C4-2B (cell line): ENCODE measurements around the gene TPK1.

Source experiments
- ZFX ChIP-seq: fragments of 450-650 bp; IDR thresholded peaks from 2 replicates; pipeline ENCODE4 v1.6.1; 2017
- TF ChIP-seq, protein P1 (sequence below): fragments of 450-650 bp; conservative IDR thresholded peaks from 2 replicates; pipeline ENCODE4 v1.5.1; 2017; ENCODE audit warnings: mild to moderate bottlenecking

DNA sequence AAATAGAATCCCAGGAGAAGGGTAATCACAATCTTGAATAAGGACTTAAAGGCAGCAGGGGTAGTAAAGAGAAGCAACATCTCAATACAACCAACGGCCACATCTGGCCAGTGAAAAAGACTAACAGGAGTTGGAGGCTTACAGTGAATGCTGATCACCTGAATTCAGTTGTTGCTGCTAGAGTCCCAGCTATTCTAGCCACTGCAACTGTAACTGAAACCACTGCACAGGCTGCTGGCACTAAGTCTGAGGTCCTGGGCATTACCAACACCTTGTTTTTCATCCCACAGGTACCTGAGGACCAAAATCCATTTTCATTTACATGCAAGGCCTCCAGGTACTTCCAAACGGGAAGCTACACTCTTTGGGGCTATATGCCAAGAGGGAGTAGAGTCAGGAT lies 44.4 kb downstream of the TPK1 start:
- TF ChIP-seq, protein P1, sequence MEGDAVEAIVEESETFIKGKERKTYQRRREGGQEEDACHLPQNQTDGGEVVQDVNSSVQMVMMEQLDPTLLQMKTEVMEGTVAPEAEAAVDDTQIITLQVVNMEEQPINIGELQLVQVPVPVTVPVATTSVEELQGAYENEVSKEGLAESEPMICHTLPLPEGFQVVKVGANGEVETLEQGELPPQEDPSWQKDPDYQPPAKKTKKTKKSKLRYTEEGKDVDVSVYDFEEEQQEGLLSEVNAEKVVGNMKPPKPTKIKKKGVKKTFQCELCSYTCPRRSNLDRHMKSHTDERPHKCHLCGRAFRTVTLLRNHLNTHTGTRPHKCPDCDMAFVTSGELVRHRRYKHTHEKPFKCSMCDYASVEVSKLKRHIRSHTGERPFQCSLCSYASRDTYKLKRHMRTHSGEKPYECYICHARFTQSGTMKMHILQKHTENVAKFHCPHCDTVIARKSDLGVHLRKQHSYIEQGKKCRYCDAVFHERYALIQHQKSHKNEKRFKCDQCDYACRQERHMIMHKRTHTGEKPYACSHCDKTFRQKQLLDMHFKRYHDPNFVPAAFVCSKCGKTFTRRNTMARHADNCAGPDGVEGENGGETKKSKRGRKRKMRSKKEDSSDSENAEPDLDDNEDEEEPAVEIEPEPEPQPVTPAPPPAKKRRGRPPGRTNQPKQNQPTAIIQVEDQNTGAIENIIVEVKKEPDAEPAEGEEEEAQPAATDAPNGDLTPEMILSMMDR = no peak
- TF ChIP-seq ZFX = no peak
